OCI-LY7 (cell line): ENCODE data around the gene AUTS2. TPM values are rescaled to one million over a fixed set of nuclear protein-coding genes. Genes with fewer than 3 reads are reported as not detected.

Source experiments
- BruUV-seq: library from RNA; stranded (reverse); fragments of 400-500 nt; replicated peaks from 2 replicates; lab custom pipeline; 2021; lab: Mats Ljungman, UMichigan
- CTCF ChIA-PET: fragments of 300-600 bp; sonication (Branson Sonifier 250); formaldehyde crosslinking; loops from one replicate; lab custom pipeline; 2022; ENCODE audit warnings: antibody characterized with exemption; ENCODE audit not compliant: unreplicated experiment; lab: Charles Lee
- POLR2A ChIA-PET: fragments of 300-600 bp; sonication (Branson Sonifier 250); formaldehyde crosslinking; loops from one replicate; lab custom pipeline; 2022; ENCODE audit warnings: antibody characterized with exemption; lab: Charles Lee
- DNase-seq: peaks from one replicate; pipeline ENCODE4 v3.0.0-alpha.2; 2015; ENCODE audit warnings: low spot score
- H2AFZ ChIP-seq: fragments of 200-600 bp; sonication (generic), shearing (Covaris generic); 2 replicates; pipeline ENCODE4 v1.6.1; 2014; ENCODE audit warnings: mild to moderate bottlenecking, antibody characterized with exemption, low read length, moderate library complexity
- H3K27ac ChIP-seq: fragments of 200-600 bp; sonication (generic); 2 replicates; pipeline ENCODE4 v1.5.1; 2014; ENCODE audit warnings: mixed run types, low read depth, mild to moderate bottlenecking, moderate library complexity, low read length, inconsistent platforms; ENCODE audit not compliant: poor library complexity, severe bottlenecking
- H3K36me3 ChIP-seq: fragments of 200-600 bp; sonication (generic); 2 replicates; pipeline ENCODE4 v1.6.1; 2014; ENCODE audit warnings: mild to moderate bottlenecking, antibody characterized with exemption, low read length, moderate library complexity, mixed read lengths; ENCODE audit not compliant: insufficient read depth
- H3K4me1 ChIP-seq: fragments of 200-600 bp; sonication (generic); 2 replicates; pipeline ENCODE4 v1.5.1; 2014; ENCODE audit warnings: mild to moderate bottlenecking, low read length; ENCODE audit not compliant: insufficient read depth, poor library complexity, severe bottlenecking
- H3K4me2 ChIP-seq: fragments of 200-600 bp; sonication (generic); 2 replicates; pipeline ENCODE4 v1.6.1; 2014; ENCODE audit warnings: mild to moderate bottlenecking, low read length
- H3K4me3 ChIP-seq: fragments of 200-600 bp; sonication (generic); 2 replicates; pipeline ENCODE4 v1.5.1; 2014; ENCODE audit warnings: mild to moderate bottlenecking, low read depth, low read length; ENCODE audit not compliant: poor library complexity, severe bottlenecking
- H3K79me2 ChIP-seq: fragments of 200-600 bp; sonication (generic); 2 replicates; pipeline ENCODE4 v1.6.1; 2016; ENCODE audit warnings: low read depth, mild to moderate bottlenecking, low read length, moderate library complexity, mixed read lengths; ENCODE audit not compliant: insufficient read depth
- H3K9me2 ChIP-seq: fragments of 200-600 bp; sonication (generic); 2 replicates; pipeline ENCODE4 v1.6.1; 2016; ENCODE audit warnings: mild to moderate bottlenecking, low read length, mixed read lengths; ENCODE audit not compliant: insufficient read depth
- H3K9me3 ChIP-seq: fragments of 200-600 bp; sonication (generic); 2 replicates; pipeline ENCODE4 v1.6.1; 2014; ENCODE audit warnings: mild to moderate bottlenecking, mixed run types, low read length, mixed read lengths
- H4K20me1 ChIP-seq: fragments of 200-600 bp; sonication (generic); 2 replicates; pipeline ENCODE4 v1.6.1; 2014; ENCODE audit warnings: mild to moderate bottlenecking, antibody characterized with exemption, low read length, moderate library complexity, mixed read lengths; ENCODE audit not compliant: insufficient read depth
- EZH2phosphoT487 ChIP-seq: fragments of 200-600 bp; sonication (generic); IDR thresholded peaks from 2 replicates; pipeline ENCODE4 v1.6.1; 2018; ENCODE audit warnings: low read depth, borderline replicate concordance, mild to moderate bottlenecking, mixed run types, antibody characterized with exemption, low read length, moderate library complexity, mixed read lengths
- intact Hi-C: fragments of 100-400 bp; cut with micrococcal nuclease; formaldehyde crosslinking; loops from one replicate; pipeline ENCODE4 v1.10.0; 2022; ENCODE audit not compliant: unreplicated experiment
- total RNA-seq, 2 experiments: library from RNA; depleted of rRNA in 1 of 2; stranded (reverse); fragments of >200 nt in 1 of 2; shearing (Covaris generic) in 1 of 2; gene quantifications; 2 replicates each; pipeline ENCODE4 v1.2.3, GENCODE V29; 2014 to 2022
- TF ChIP-seq, protein P1 (sequence below): fragments of 200-600 bp; sonication (generic); conservative IDR thresholded peaks from 2 replicates; pipeline ENCODE4 v1.5.1; 2014; ENCODE audit warnings: mild to moderate bottlenecking, antibody characterized with exemption, low read length, moderate library complexity, mixed read lengths

AUTS2 gene
- total RNA-seq, 2 experiments from 2014 or later = 37.9 to 78.5 TPM

DNA sequence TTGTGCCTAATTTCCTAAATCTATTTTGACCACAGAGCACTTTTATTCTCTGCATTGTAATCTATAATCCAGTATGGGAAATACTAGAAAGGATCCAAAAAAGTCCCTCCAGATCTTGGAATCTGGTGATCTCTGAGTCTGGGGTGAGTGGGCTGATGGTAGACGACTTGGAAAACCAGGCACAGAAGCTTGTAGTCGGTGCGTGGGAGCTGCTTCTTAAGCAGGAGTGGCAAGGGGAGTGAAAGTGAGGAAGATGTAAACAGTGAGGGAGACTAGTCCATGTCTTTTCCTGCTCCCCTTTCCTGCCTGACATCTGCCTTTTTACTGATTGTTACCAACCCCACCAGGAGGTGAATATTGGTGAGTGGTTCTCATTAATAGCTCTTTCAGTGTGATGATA, 6.8 kb downstream of the AUTS2 start:
- no peak overlapping the region for H3K4me3 ChIP-seq

DNA sequence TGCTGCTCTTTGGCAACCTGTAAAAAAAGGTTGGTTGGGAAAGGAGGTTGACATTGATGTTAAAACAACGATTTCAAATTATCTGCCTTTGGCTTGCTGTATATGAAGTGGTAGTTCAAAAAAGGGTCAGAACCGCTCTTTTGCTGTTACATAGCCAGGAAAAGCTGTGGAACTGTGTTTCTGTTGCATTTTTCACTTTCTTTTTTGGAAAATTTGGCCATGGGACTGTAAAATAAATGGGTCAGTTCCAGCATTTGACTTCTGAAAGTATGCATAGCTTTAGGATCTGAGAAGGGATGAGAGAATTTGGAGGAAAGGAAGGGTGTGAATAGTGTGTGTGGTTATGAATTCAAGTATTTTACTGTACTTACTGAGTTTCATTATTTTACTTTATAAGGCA, 7.3 kb downstream of the AUTS2 start:
- intact Hi-C loops = no loop called here
- Histone ChIP-seq H3K4me3 (no peak overlapping the region), H3K36me3 (no peaks in the 10 kb centered on the region), H3K27ac (no peak overlapping the region), H3K9me2 (no peaks in the 10 kb centered on the region; the same call in 1 of the 2 replicates), H3K9me3 (no peaks in the 10 kb centered on the region), H3K79me2 (peaks cover 100% of the 10 kb centered on the region), H4K20me1 (peaks cover 72% of the 10 kb centered on the region), H3K4me2 (peak overlapping the region; percentile 99; the same call in 1 of the 2 replicates), H2AFZ (no peak overlapping the region), H3K4me1 (peaks cover 71% of the 10 kb centered on the region)
- ChIA-PET CTCF (interaction anchor here (0.6 kb wide), 1 partner anchor 130 kb away, joined by 5 read pairs; no protein-coding TSS in a partner anchor), POLR2A (interaction anchor here (0.6 to 1.4 kb wide), 3 partner anchors 14 to 29 kb away, joined by 3 to 5 read pairs (median 4); no protein-coding TSS in a partner anchor)
- DNase-seq = no peak
- BruUV-seq = no TSS peak
- TF ChIP-seq, protein P1, sequence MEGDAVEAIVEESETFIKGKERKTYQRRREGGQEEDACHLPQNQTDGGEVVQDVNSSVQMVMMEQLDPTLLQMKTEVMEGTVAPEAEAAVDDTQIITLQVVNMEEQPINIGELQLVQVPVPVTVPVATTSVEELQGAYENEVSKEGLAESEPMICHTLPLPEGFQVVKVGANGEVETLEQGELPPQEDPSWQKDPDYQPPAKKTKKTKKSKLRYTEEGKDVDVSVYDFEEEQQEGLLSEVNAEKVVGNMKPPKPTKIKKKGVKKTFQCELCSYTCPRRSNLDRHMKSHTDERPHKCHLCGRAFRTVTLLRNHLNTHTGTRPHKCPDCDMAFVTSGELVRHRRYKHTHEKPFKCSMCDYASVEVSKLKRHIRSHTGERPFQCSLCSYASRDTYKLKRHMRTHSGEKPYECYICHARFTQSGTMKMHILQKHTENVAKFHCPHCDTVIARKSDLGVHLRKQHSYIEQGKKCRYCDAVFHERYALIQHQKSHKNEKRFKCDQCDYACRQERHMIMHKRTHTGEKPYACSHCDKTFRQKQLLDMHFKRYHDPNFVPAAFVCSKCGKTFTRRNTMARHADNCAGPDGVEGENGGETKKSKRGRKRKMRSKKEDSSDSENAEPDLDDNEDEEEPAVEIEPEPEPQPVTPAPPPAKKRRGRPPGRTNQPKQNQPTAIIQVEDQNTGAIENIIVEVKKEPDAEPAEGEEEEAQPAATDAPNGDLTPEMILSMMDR = no peak

More for the DNA sequence above, 6.8 kb downstream of the AUTS2 start:
- DNase-seq = no peak
- H3K36me3 ChIP-seq = no peaks in the 10 kb centered on the region
- TF ChIP-seq EZH2phosphoT487 = no peak
- TF ChIP-seq, protein P1 = no peak
- intact Hi-C loops = no loop called here
- no peaks in the 10 kb centered on the region for H3K9me3 ChIP-seq
- no TSS peak for BruUV-seq
- H2AFZ ChIP-seq = no peak overlapping the region
- H3K4me1 ChIP-seq = peaks cover 66% of the 10 kb centered on the region
- peaks cover 71% of the 10 kb centered on the region for H4K20me1 ChIP-seq
- ChIA-PET CTCF (no interaction called here), POLR2A (interaction anchor here (0.6 to 1.4 kb wide), 6 partner anchors 8 to 414 kb away, joined by 3 to 5 read pairs (median 4); no protein-coding TSS in a partner anchor)
- H3K4me2 ChIP-seq = peak overlapping the region; percentile 99; the same call in 1 of the 2 replicates
- no peaks in the 10 kb centered on the region; the same call in 1 of the 2 replicates for H3K9me2 ChIP-seq
- peaks cover 100% of the 10 kb centered on the region for H3K79me2 ChIP-seq
- no peak overlapping the region for H3K27ac ChIP-seq

DNA sequence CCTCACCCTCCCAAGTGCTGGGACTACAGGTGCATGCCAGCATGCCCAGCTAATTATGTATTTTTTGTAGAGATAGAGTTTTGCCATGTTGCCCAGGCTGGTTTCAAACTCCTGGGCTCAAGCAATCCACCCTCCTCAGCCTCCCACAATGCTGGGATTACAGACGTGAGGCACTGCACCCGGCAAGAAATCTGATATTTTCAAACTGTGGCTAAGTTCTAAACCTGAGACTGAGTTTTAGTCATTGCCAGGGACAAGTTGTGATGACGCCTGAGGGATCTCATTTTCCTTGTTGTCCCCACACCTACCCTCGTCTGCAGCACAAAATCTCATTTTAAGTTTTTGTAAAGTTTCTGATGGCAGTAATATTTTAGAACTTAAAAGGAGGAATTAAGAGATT, 9.8 kb downstream of the AUTS2 start:
- CTCF ChIA-PET = no interaction called here

More for the DNA sequence above, 9.8 kb downstream of the AUTS2 start:
- H3K36me3 ChIP-seq = no peaks in the 10 kb centered on the region
- DNase-seq = no peak
- intact Hi-C loops = no loop called here
- peaks cover 100% of the 10 kb centered on the region for H3K79me2 ChIP-seq
- BruUV-seq = no TSS peak
- H3K9me3 ChIP-seq = no peaks in the 10 kb centered on the region
- POLR2A ChIA-PET = interaction anchor here (1.1 kb wide), 1 partner anchor 47 kb away, joined by 3 read pairs; no protein-coding TSS in a partner anchor
- peaks cover 67% of the 10 kb centered on the region for H4K20me1 ChIP-seq
- no peak overlapping the region for H3K4me3 ChIP-seq
- H3K27ac ChIP-seq = no peak overlapping the region
- peaks cover 63% of the 10 kb centered on the region for H3K4me1 ChIP-seq
- H2AFZ ChIP-seq = no peak overlapping the region
- H3K9me2 ChIP-seq = no peaks in the 10 kb centered on the region; the same call in 1 of the 2 replicates
- no peak overlapping the region; the same call in 1 of the 2 replicates for H3K4me2 ChIP-seq
- TF ChIP-seq EZH2phosphoT487 = no peak
- TF ChIP-seq, protein P1 = no peak
